T-helper 2 cell treated with Interferon-gamma antibody and Interleukin-4, amounts not matched to agents 100 ng/mL and 5 ng/mL, for 36 hours (primary cell): ENCODE measurements around the gene ANKRD42. TPM values are rescaled to one million over a fixed set of nuclear protein-coding genes. Genes with fewer than 3 reads are reported as not detected.

Experiments used
- intact Hi-C: fragments of 100-400 bp; cut with micrococcal nuclease; formaldehyde crosslinking; loops from one replicate; pipeline ENCODE4 v1.15.1; 2023
- total RNA-seq: library from RNA; stranded (reverse); gene quantifications from 2 replicates; pipeline ENCODE4 v1.2.3, GENCODE V29; 2022

Gene ANKRD42
- total RNA-seq, 1 donor from 2014 or later: 1.9 TPM

- intact Hi-C loops: loop anchor here (10.0 kb wide), 1 partner anchor 1410 kb away; no protein-coding TSS in a partner anchor
Measured at GRCh38 chr11:83284501-83285150, 91.1 kb downstream of the ANKRD42 start.

GRCh38 chr11:83285151-83285770 lies 91.7 kb downstream of the ANKRD42 start:
- intact Hi-C loops: loop anchor here (10.0 kb wide), 1 partner anchor 1410 kb away; no protein-coding TSS in a partner anchor

GRCh38 chr11:83285771-83286528 lies 92.4 kb downstream of the ANKRD42 start, which contains the start of gene CCDC90B:
Gene CCDC90B, minus strand, starts transcription at chr11:83286367. Its CDS starts 395 bp downstream, at chr11:83285972.
- intact Hi-C loops: loop anchor here (1.0 to 10.0 kb wide), 7 partner anchors 93 to 1411 kb away; partner anchors contain the start of genes ANKRD42 and DDIAS

- intact Hi-C loops: loop anchor here (10.0 kb wide), 1 partner anchor 1413 kb away; no protein-coding TSS in a partner anchor
Measured at GRCh38 chr11:83287631-83288030, 94.1 kb downstream of the ANKRD42 start.

GRCh38 chr11:83292709-83293456 lies 99.4 kb downstream of the ANKRD42 start:
- intact Hi-C loops: loop anchor here (5.0 kb wide), 2 partner anchors 429 to 524 kb away; no protein-coding TSS in a partner anchor

- intact Hi-C loops: loop anchor here (5.0 kb wide), 2 partner anchors 429 to 524 kb away; no protein-coding TSS in a partner anchor
Measured at GRCh38 chr11:83293457-83293774, 99.9 kb downstream of the ANKRD42 start.

- intact Hi-C loops: loop anchor here (5.0 kb wide), 2 partner anchors 428 to 523 kb away; no protein-coding TSS in a partner anchor
Measured at GRCh38 chr11:83294208-83294607, 100.7 kb downstream of the ANKRD42 start.

Other genes with a start within 250 kb of the ANKRD42 start
- gene RAB30, start 121.8 kb upstream of the ANKRD42 start, total RNA-seq: 8.8 and 9.4 TPM in 2 replicates
- 77.6 and 81.6 TPM in 2 replicates for gene PCF11, start 36.6 kb upstream of the ANKRD42 start, total RNA-seq
- gene CCDC90B, start 92.7 kb downstream of the ANKRD42 start, total RNA-seq: 25.6 and 26.8 TPM in 2 replicates